ENCODE measurements around the gene ASIC3.

Gene ASIC3

GRCh38 chr7:151075662-151075971 lies 27.3 kb downstream of the ASIC3 start:
- no peak overlapping the region for H3K4me3 ChIP-seq
- no peak for TF ChIP-seq CTCF (IDR thresholded peaks at IDR 0.05)
- DNase-seq (ENCODE audit: low spot score), result no peak
- no peak overlapping the region for H3K27ac ChIP-seq

GRCh38 chr7:151075978-151076426 lies 27.7 kb downstream of the ASIC3 start:
- no peak for TF ChIP-seq CTCF (IDR thresholded peaks at IDR 0.05)
- no peak for DNase-seq (ENCODE audit: low spot score)

GRCh38 chr7:151076863-151077704 lies 28.8 kb downstream of the ASIC3 start:
- H3K4me3 ChIP-seq, result no peak overlapping the region
- no peak for DNase-seq (ENCODE audit: low spot score)
- TF ChIP-seq CTCF (IDR thresholded peaks at IDR 0.05), result no peak
- H3K27ac ChIP-seq, result no peak overlapping the region

More at GRCh38 chr7:151075978-151076426, 27.7 kb downstream of the ASIC3 start:
- no peak overlapping the region for H3K27ac ChIP-seq
- H3K4me3 ChIP-seq, result no peak overlapping the region

GRCh38 chr7:151077705-151078232 lies 29.4 kb downstream of the ASIC3 start:
- TF ChIP-seq CTCF (IDR thresholded peaks at IDR 0.05), result no peak
- Histone ChIP-seq H3K27ac (peak overlapping the region in 1 of 2 donors; percentile 0), H3K4me3 (no peak overlapping the region)
- no peak for DNase-seq (ENCODE audit: low spot score)

- TF ChIP-seq CTCF (IDR thresholded peaks at IDR 0.05), result no peak
- DNase-seq (ENCODE audit: low spot score), result no peak
- H3K4me3 ChIP-seq, result no peak overlapping the region
- peak overlapping the region in 1 of 2 donors; percentile 0 for H3K27ac ChIP-seq
Measured at GRCh38 chr7:151078233-151079040, 30.1 kb downstream of the ASIC3 start.

- Histone ChIP-seq H3K4me3 (peak overlapping the region; percentile 99), H3K27ac (peak overlapping the region; percentile 96 to 99)
- no peak for TF ChIP-seq CTCF (IDR thresholded peaks at IDR 0.05)
- DNase-seq (ENCODE audit: low spot score), result no peak
Measured at GRCh38 chr7:151079199-151079910, 31.0 kb downstream of the ASIC3 start.

Data from coronary artery (tissue), 2 donors.